ENCODE results near the gene STUM.
A peak's percentile ranks its signal among the peaks of the same experiment; 100 is the strongest.

DNA sequence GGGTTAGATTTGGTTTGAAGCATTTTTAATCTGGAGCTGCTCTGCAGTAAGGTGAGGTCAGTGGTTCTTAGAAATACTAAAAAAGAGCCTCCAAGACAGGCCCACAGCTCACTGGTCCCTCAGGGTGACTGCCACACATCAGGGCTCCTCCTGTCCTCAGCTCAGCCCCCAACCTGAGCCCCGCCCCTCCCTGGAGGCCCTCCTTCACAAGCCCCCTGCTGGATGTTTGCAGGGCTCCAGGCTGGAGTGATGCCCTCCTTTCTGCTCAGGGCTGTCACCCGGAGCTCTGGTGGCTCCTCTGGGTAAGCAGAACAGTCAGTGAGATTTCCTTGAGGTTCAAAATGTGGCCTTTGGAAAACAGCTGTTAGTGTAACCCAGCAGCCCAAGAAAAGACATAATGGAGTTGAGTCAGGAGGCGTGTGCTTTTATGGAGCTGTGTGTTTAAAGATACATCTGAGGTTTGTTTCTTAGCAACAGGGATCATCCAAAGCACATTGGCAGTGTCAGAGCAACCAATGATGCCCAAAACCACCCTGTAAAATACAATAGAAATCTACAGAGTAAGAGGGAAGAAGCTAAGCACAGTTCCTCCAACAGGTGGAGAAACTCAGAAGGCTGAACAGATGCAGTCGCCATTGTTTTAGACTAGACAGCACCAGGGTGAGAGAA lies 21.4 kb downstream of the STUM start:
- no peak for TF ChIP-seq SUZ12 (IDR thresholded peaks at IDR 0.05)
- no peak for TF ChIP-seq ZNF384 (IDR thresholded peaks at IDR 0.05)
- no peak for TF ChIP-seq FOXK2 (IDR thresholded peaks at IDR 0.05)
- no peak for TF ChIP-seq FOXM1 (IDR thresholded peaks at IDR 0.05; ENCODE audit: borderline replicate concordance)
- no peak for TF ChIP-seq CTBP1 (IDR thresholded peaks at IDR 0.05; ENCODE audit: borderline replicate concordance)
- no peak for TF ChIP-seq FOXA1 (IDR thresholded peaks at IDR 0.05)
- TF ChIP-seq ELF4 (IDR thresholded peaks at IDR 0.05): no peak
- TF ChIP-seq, protein P1, sequence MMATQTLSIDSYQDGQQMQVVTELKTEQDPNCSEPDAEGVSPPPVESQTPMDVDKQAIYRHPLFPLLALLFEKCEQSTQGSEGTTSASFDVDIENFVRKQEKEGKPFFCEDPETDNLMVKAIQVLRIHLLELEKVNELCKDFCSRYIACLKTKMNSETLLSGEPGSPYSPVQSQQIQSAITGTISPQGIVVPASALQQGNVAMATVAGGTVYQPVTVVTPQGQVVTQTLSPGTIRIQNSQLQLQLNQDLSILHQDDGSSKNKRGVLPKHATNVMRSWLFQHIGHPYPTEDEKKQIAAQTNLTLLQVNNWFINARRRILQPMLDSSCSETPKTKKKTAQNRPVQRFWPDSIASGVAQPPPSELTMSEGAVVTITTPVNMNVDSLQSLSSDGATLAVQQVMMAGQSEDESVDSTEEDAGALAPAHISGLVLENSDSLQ (IDR thresholded peaks at IDR 0.05): 0 out of 2 replicates have a peak, but pooled peaks have one; percentile 4

All from HEK293T (cell line).